C4-2B (cell line): ENCODE measurements around the gene ADGRD1.

Experiments used
- ZFX ChIP-seq: fragments of 450-650 bp; IDR thresholded peaks from 2 replicates; pipeline ENCODE4 v1.6.1; 2017
- TF ChIP-seq, protein P1 (sequence below): fragments of 450-650 bp; conservative IDR thresholded peaks from 2 replicates; pipeline ENCODE4 v1.5.1; 2017; ENCODE audit warnings: mild to moderate bottlenecking

DNA sequence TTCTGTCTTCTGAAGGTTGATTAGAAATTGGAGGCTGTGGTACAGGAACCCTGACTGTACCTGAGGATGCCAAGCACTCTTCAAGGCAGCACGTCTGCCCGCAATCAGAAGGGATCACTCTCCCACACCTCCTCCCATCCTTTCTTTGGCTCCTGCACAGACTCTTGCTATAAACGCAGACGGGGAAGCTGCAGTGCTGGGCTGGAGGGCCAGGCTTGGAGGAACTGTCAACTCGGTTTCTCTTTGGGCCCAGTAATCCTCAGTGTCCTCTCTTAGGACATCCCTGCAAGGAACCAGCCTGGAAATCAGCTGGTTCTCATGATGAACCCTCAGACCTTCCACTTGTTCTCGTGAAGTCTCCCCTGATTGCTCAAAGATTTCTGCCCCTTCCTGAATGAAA is 201.4 kb downstream of the ADGRD1 start:
- TF ChIP-seq ZFX: no peak
- TF ChIP-seq, protein P1, sequence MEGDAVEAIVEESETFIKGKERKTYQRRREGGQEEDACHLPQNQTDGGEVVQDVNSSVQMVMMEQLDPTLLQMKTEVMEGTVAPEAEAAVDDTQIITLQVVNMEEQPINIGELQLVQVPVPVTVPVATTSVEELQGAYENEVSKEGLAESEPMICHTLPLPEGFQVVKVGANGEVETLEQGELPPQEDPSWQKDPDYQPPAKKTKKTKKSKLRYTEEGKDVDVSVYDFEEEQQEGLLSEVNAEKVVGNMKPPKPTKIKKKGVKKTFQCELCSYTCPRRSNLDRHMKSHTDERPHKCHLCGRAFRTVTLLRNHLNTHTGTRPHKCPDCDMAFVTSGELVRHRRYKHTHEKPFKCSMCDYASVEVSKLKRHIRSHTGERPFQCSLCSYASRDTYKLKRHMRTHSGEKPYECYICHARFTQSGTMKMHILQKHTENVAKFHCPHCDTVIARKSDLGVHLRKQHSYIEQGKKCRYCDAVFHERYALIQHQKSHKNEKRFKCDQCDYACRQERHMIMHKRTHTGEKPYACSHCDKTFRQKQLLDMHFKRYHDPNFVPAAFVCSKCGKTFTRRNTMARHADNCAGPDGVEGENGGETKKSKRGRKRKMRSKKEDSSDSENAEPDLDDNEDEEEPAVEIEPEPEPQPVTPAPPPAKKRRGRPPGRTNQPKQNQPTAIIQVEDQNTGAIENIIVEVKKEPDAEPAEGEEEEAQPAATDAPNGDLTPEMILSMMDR: no peak
